GM12891 (cell line): ENCODE data around the gene PSMB1.

Experiments used
- DNase-seq: peaks from one replicate; pipeline ENCODE4 v3.0.0; 2011; ENCODE audit warnings: low spot score; ENCODE audit not compliant: insufficient read length
- FAIRE-seq: peaks from 2 replicates; lab custom pipeline; 2011; peaks lifted over from hg19 to GRCh38; lab: Jason Lieb, UNC
- PAX5 ChIP-seq: IDR thresholded peaks from 2 replicates; pipeline ENCODE4 v1.6.1; 2011; ENCODE audit warnings: low read length, moderate library complexity, mild to moderate bottlenecking; ENCODE audit not compliant: insufficient read depth, severe bottlenecking
- POLR2A ChIP-seq: IDR thresholded peaks from 2 replicates; pipeline ENCODE4 v1.6.1; 2011; ENCODE audit warnings: low read depth, low read length, control low read depth
- POLR2AphosphoS5 ChIP-seq: IDR thresholded peaks from 2 replicates; pipeline ENCODE4 v1.6.1; 2011; ENCODE audit warnings: low read depth, low read length, control low read depth
- POU2F2 ChIP-seq: IDR thresholded peaks from 2 replicates; pipeline ENCODE4 v1.6.1; 2011; ENCODE audit warnings: low read depth, mild to moderate bottlenecking, control low read depth, low read length, moderate library complexity
- SPI1 ChIP-seq: IDR thresholded peaks from 2 replicates; pipeline ENCODE4 v1.6.1; 2011; ENCODE audit warnings: low read depth, low read length, control low read depth
- TAF1 ChIP-seq: IDR thresholded peaks from 2 replicates; pipeline ENCODE4 v1.6.1; 2011; ENCODE audit warnings: low read depth, low read length, control low read depth

The PSMB1 gene

DNA sequence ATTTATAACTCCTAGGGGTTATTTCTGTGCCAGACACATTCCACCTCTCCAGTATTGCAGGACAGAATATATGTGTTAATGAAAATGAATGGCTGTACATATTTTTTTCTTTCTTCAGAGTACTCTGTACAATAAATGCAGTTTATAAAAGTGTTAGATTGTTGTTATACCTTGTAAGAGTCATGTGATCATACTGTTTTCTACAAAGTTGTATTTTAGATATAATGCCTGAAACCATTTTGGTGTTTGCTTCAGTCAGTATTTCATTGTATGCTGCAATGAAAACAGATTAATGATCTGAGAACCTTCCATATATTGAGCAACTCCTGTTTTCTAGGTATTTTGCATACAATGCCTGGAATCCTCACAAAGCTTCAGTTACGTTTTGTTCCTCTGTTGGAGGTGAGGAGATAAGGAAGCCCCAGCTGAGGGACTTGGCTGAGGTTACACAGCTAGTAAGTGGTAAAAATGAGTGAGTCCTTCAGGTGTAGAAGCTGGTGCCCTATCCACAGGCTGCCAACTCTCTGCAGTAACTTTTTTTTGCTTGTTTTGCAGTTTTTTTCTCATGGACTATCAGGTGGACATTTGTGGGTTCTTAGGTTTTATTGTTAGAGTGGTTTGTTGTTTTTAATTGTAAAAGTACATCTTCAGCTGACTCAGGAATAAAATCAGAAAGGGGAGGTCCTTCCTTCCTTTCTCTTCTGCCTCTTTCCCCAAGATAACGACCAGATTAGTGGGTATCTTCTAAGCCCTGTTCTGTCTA lies 19.8 kb upstream of the PSMB1 start:
- TF ChIP-seq SPI1 = no peak
- TF ChIP-seq POU2F2 = no peak
- TF ChIP-seq PAX5 = no peak
- no peak for TF ChIP-seq TAF1
- no peak for DNase-seq
- no peak for FAIRE-seq

DNA sequence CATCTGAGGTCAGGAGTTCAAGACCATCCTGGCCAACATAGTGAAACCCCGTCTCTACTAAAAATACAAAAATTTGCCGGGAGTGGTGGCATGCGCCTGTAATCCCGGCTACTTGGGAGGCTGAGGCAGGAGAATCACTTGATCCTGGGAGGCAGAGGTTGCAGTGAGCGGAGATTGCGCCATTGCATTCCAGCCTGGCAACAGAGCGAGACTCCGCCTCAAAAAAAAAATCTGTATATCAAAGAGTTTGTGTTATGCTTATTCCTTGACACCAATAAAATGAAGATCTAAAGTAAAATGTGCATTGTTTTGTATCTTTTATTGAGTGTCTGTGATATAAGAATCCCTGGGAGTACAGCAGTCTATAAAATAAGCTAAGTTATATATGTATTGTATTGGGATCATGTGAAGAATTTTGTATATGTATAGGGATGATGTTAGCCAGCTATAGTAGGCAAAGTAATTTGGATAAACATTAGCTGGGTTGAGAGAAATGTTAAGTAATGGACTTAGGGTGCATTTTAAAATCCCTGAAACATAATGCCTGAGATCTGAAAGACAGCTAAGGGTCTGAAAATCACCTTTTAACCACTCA lies 11.9 kb upstream of the PSMB1 start:
- TF ChIP-seq SPI1 = no peak
- TF ChIP-seq PAX5 = no peak
- no peak for FAIRE-seq

DNA sequence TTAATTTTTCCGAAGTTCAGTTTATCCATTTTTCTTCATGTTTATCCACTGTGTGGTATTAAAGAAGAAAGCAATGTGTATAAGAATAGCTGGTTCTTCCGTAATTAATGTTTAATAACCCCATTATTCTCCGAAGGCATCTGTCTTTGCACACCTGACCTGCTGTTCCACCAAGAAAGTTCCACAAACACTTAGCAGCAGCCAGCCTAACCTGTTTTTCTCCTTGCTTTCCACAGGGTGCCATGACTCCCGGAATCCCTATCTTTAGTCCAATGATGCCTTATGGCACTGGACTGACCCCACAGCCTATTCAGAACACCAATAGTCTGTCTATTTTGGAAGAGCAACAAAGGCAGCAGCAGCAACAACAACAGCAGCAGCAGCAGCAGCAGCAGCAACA lies 8.4 kb upstream of the PSMB1 start:
- no peak for FAIRE-seq
- TF ChIP-seq POLR2A (no peak), POU2F2 (no peak), SPI1 (no peak), PAX5 (no peak), TAF1 (no peak), POLR2AphosphoS5 (no peak)
- no peak for DNase-seq

More for the DNA sequence above, 11.9 kb upstream of the PSMB1 start:
- DNase-seq = no peak

DNA sequence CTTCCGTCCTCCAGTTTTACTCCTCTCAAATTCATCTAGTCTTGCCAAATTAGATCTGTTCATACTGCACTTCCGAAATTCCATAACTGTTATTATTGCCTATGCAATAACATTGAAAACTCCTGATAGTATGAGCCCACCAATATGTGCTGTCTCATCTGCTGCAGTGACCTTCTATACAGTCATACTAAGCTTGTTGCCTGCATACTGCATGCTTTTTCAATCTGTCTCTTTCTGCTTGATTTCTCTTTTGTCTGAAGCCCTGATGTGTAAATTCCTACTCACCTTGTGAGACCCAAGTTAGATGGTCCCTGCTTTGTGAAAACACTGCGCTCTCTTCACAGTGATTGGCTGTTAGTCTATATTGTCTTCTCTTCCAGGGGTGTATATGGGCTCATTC lies 2.2 kb upstream of the PSMB1 start:
- TF ChIP-seq POU2F2 (no peak), POLR2A (no peak), POLR2AphosphoS5 (no peak)
- DNase-seq (no peak), FAIRE-seq (no peak)

DNA sequence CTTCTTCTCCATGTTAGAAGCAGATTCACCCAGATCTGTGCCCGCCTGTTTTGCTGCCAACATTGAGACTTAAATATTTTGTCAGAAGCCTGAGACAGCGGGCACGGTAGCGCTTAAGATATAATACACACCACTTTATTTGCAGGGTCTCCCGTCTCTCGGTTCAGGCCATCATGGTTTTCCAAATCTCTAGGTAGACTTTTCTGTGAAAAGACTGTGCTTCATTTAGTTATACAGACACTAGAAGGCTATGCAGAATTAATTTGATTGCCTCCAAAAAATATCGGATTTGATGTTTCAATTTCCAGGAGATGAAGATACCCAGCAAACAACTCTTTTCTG lies 1.7 kb upstream of the PSMB1 start:
- FAIRE-seq (no peak), DNase-seq (no peak)
- TF ChIP-seq TAF1 = no peak
- TF ChIP-seq PAX5 = no peak
- TF ChIP-seq SPI1 = no peak
- TF ChIP-seq POU2F2 = no peak
- TF ChIP-seq POLR2AphosphoS5 = no peak
- no peak for TF ChIP-seq POLR2A

DNA sequence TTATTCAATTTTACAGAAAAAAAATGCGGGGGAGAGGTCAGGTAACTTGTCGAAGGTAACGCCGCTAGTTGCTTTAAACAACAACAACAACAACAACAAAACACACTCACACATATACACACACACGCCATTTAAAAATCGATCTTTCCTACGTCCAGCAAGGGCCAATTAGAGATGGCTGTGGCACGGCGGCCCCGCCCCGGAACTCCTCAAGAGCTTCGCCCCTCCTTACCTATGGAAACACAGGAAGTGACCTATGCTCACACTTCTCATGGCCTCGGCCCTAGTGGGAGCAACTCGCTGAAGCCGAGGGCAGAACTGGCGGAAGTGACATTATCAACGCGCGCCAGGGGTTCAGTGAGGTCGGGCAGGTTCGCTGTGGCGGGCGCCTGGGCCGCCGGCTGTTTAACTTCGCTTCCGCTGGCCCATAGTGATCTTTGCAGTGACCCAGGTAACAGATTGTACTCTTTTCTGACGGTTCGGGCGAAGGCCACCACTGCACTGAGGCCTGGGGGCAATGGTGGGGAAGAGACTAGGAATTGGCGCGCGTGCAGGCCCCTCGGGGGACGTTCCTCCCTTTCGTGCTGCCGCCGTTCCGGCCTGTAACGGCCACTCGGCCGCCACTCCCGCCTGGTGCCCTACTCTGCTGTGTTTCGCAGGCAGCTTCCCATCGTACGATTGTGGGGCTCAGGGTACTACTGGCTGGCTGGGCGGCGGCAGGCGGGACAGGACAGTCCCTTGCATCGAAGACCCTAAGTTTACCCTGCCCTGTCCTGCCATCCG lies 1.1 kb upstream of the PSMB1 start, which contains the start of gene TBP:
TBP (plus strand) TSS at position 357 of the 783 bp plus-strand sequence. CDS start 2,661 bp downstream, outside the sequence.
- FAIRE-seq (peak; percentile 97), DNase-seq (peak; percentile 70)
- TF ChIP-seq POLR2AphosphoS5 (peak; percentile 36; the same call in 1 of the 2 replicates), PAX5 (no peak), POLR2A (peak; percentile 62; the same call in 1 of the 2 replicates), POU2F2 (no peak), SPI1 (peak; percentile 33; the same call in 1 of the 2 replicates), TAF1 (peak; percentile 74; the same call in 1 of the 2 replicates)

DNA sequence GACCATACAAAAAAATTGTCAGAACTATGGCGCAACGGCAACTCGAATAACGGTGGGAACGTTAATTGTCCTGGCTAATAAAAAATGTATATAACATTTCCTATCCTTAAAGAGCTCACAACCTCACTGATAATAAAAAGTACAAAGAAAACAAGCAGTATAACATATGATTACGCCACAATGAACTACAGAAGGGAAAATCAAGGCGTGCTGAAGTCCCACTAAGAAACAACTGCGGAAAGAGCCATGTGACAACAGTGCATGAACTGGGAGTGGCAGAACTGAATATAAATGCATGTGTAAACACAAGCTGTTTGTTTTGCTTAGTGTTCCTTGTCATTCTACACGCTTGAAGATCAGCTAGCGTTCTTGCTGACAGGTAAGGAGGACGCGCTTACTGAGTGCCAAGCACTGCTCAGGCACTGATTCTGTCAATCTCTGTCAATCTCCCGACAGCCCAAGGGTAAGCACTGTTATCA lies 466 bp upstream of the PSMB1 start:
- DNase-seq (no peak), FAIRE-seq (no peak)
- TF ChIP-seq TAF1 = 0 out of 2 replicates have a peak, but pooled peaks have one; percentile 32
- TF ChIP-seq POLR2AphosphoS5 = no peak

DNA sequence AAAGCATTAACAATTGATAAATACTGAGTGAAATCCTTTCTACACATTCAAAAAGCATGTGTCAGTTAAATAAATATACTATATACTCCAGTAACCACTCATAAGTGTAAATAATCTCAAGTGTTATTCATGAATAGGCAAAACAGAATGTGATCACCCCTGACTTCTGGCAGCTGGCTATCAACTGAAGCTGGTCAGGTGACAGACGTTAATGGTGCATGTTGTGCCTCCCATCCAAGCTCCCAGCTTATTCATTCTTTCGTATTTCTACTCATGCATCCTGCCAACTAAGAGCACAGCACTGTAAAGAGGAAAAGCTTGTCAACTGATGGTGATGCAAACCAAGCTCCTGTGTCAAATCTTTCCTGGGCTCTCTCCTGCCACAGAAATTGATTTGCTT lies 7.7 kb downstream of the PSMB1 start:
- DNase-seq (no peak), FAIRE-seq (no peak)
- TF ChIP-seq TAF1 = no peak
- no peak for TF ChIP-seq POU2F2
- no peak for TF ChIP-seq POLR2AphosphoS5
- no peak for TF ChIP-seq PAX5

DNA sequence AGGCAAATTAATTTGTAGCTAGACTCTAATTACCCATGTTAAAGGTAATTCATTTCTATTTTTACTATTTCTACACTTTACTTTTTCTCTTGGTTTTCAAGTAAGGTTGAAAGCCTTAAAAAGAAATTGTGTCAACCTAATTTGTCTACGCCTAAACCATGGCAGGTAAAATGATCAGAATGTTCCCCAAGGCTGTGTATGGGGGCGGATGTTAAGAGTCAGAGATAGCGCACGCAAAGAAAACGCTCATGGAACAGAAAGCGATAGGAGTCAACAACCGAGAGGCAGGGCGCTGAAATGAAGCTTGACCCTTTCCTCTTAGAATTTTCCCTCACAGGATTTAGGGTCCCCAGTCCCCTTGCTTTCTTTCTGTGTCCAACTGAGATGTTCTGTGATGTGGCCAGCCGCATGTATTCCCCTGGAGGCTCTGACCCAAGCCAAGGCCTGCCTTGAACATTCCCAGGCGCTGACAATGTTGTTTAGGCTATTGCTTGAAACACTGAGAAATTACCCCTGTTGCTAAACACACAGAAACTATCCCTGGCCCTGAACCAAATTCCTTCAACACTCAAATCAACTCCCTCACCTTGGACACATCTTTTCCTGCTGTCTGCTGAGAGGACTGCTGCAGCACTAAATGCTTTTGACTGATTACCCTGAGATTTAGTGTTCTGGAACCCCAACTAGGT lies 10.9 kb downstream of the PSMB1 start:
- FAIRE-seq = no peak
- TF ChIP-seq POU2F2 = no peak
- no peak for TF ChIP-seq TAF1
- no peak for TF ChIP-seq SPI1
- no peak for TF ChIP-seq POLR2AphosphoS5
- no peak for TF ChIP-seq PAX5
- no peak for TF ChIP-seq POLR2A
- DNase-seq = no peak
